GM18526 (cell line): ENCODE results near the gene NCOA7.
A peak's percentile ranks its signal among the peaks of the same experiment; 100 is the strongest.

Experiments used
- POLR2A ChIP-seq: IDR thresholded peaks from 3 replicates; pipeline ENCODE4 v1.6.1; 2011; ENCODE audit not compliant: insufficient read length; ENCODE audit errors: extremely low read depth

Gene NCOA7

GRCh38 chr6:125945378-125946141 lies 154.8 kb downstream of the NCOA7 start:
- TF ChIP-seq POLR2A, result no peak

GRCh38 chr6:125947615-125948014 lies 156.9 kb downstream of the NCOA7 start:
- no peak for TF ChIP-seq POLR2A

- TF ChIP-seq POLR2A, result no peak
These were observed 157.7 kb downstream of the NCOA7 start for GRCh38 chr6:125948455-125948854.

- TF ChIP-seq POLR2A, result no peak
These were observed 158.3 kb downstream of the NCOA7 start for GRCh38 chr6:125949069-125949468.

GRCh38 chr6:125950293-125950692 lies 159.5 kb downstream of the NCOA7 start:
- no peak for TF ChIP-seq POLR2A

- TF ChIP-seq POLR2A, result no peak
These were observed 160.6 kb downstream of the NCOA7 start for GRCh38 chr6:125951323-125951722.

- TF ChIP-seq POLR2A, result no peak
These were observed 162.2 kb downstream of the NCOA7 start for GRCh38 chr6:125952764-125953501.

- TF ChIP-seq POLR2A, result no peak
These were observed 162.7 kb downstream of the NCOA7 start for GRCh38 chr6:125953502-125953875.

- no peak for TF ChIP-seq POLR2A
These were observed 164.1 kb downstream of the NCOA7 start for GRCh38 chr6:125954735-125955339.

- TF ChIP-seq POLR2A, result no peak
These were observed 165.2 kb downstream of the NCOA7 start for GRCh38 chr6:125955973-125956372.

- peak; percentile 76 for TF ChIP-seq POLR2A
These were observed 166.0 kb downstream of the NCOA7 start, which contains the start of gene HINT3 for GRCh38 chr6:125956506-125957390. Gene HINT3, plus strand, starts transcription at chr6:125956770. Its CDS starts 208 bp downstream, at chr6:125956978.

GRCh38 chr6:125957391-125957693 lies 166.6 kb downstream of the NCOA7 start:
- TF ChIP-seq POLR2A, result no peak

- no peak for TF ChIP-seq POLR2A
These were observed 167.1 kb downstream of the NCOA7 start for GRCh38 chr6:125957845-125958244.

- TF ChIP-seq POLR2A, result no peak
These were observed 168.3 kb downstream of the NCOA7 start for GRCh38 chr6:125959041-125959440.

GRCh38 chr6:125961117-125961516 lies 170.4 kb downstream of the NCOA7 start:
- TF ChIP-seq POLR2A, result no peak
